Stimulated activated CD8-positive, alpha-beta memory T cell treated with anti-CD3 and anti-CD28 coated beads, Interleukin-15, amount 100 ng/mL, for 4 hours (primary cell): Measurements from ENCODE around the gene LIM2.

Experiments
- DNase-seq, 2 donors: peaks; one replicate each; pipeline ENCODE4 v3.0.0-alpha.2; 2020; ENCODE audit warnings: low read depth in 2 of 2

Gene LIM2

GRCh38 chr19:51365965-51366388 lies 21.8 kb downstream of the LIM2 start, which contains the start of gene ETFB:
TSS of gene ETFB (minus strand) at chr19:51366388. CDS start at chr19:51366326, 62 bp downstream.
- DNase-seq, result no peak

GRCh38 chr19:51365211-51365964 lies 22.4 kb downstream of the LIM2 start:
- no peak for DNase-seq

GRCh38 chr19:51364200-51365106 lies 23.3 kb downstream of the LIM2 start:
- DNase-seq, result no peak

GRCh38 chr19:51361239-51361638 lies 26.5 kb downstream of the LIM2 start:
- no peak for DNase-seq

- DNase-seq, result no peak
Observed at GRCh38 chr19:51359294-51359693, 28.5 kb downstream of the LIM2 start.

GRCh38 chr19:51357952-51358351 lies 29.8 kb downstream of the LIM2 start:
- DNase-seq, result no peak

- no peak for DNase-seq
Observed at GRCh38 chr19:51356159-51356801, 31.5 kb downstream of the LIM2 start.

- no peak for DNase-seq
Observed at GRCh38 chr19:51354742-51355148, 33.0 kb downstream of the LIM2 start.

- DNase-seq, result no peak
Observed at GRCh38 chr19:51354103-51354741, 33.6 kb downstream of the LIM2 start.

- DNase-seq, result no peak
Observed at GRCh38 chr19:51352783-51353360, 34.9 kb downstream of the LIM2 start.

GRCh38 chr19:51351266-51351990 lies 36.3 kb downstream of the LIM2 start:
- no peak for DNase-seq

- DNase-seq, result no peak
Observed at GRCh38 chr19:51347209-51347928, 40.4 kb downstream of the LIM2 start.

- no peak for DNase-seq
Observed at GRCh38 chr19:51346742-51347141, 41.0 kb downstream of the LIM2 start.

GRCh38 chr19:51345076-51345620 lies 42.6 kb downstream of the LIM2 start:
- no peak for DNase-seq

GRCh38 chr19:51342631-51343569 lies 44.9 kb downstream of the LIM2 start:
- no peak for DNase-seq

GRCh38 chr19:51341976-51342580 lies 45.7 kb downstream of the LIM2 start, which contains the start of gene VSIG10L:
TSS of gene VSIG10L (minus strand) at chr19:51342139. CDS start at chr19:51342124, 15 bp downstream.
- DNase-seq, result no peak

- no peak for DNase-seq
Observed at GRCh38 chr19:51341066-51341465, 46.7 kb downstream of the LIM2 start.
